ENCODE measurements around the gene CHD2. TPM values are rescaled to one million over a fixed set of nuclear protein-coding genes. Genes with fewer than 3 reads are reported as not detected.
A peak's percentile ranks its signal among the peaks of the same experiment; 100 is the strongest.
"Not testable (repeated sequence)": the region's sequence is repeated elsewhere in the genome, so short reads cannot be mapped to it uniquely, and the experiment has no call there.

Gene CHD2
- polyA plus RNA-seq, 2 donors = 25.8 to 32.8 TPM

GRCh38 chr15:93032515-93033206 lies 132.5 kb downstream of the CHD2 start:
- H3K4me1 ChIP-seq (ENCODE audit: control insufficient read depth in 2 of 2, insufficient read depth in 2 of 2, low read length in 1 of 2) = peaks cover 13 to 31% of the 10 kb centered on the region in 2 donors
- not testable (repeated sequence) for H3K27me3 ChIP-seq (ENCODE audit: control insufficient read depth in 1 of 2, insufficient read depth in 2 of 2, low read length in 2 of 2)
- 89 to 91% methylated on average over 20 to 21 of the region's 21 CpGs for WGBS, 2 donors

GRCh38 chr15:93033434-93034045 lies 133.4 kb downstream of the CHD2 start:
- peaks cover 9 to 26% of the 10 kb centered on the region in 2 donors for H3K4me1 ChIP-seq (ENCODE audit: control insufficient read depth in 2 of 2, insufficient read depth in 2 of 2, low read length in 1 of 2)
- H3K27ac ChIP-seq (ENCODE audit: low read depth in 2 of 2, low read length in 1 of 2) = no peak overlapping the region
- no peaks in the 10 kb centered on the region for H3K36me3 ChIP-seq (ENCODE audit: control insufficient read depth in 2 of 2, insufficient read depth in 2 of 2, low read length in 1 of 2)
- H3K4me3 ChIP-seq (ENCODE audit: low read depth in 1 of 2, low read length in 2 of 2) = no peak overlapping the region
- H3K27me3 ChIP-seq (ENCODE audit: control insufficient read depth in 1 of 2, insufficient read depth in 2 of 2, low read length in 2 of 2) = no peaks in the 10 kb centered on the region
- H3K9me3 ChIP-seq (ENCODE audit: control insufficient read depth in 2 of 2, insufficient read depth in 1 of 2, low read depth in 1 of 2, low read length in 1 of 2) = no peaks in the 10 kb centered on the region
- WGBS, 2 donors = 85 to 93% methylated on average over 14 of the region's 14 CpGs

More at GRCh38 chr15:93032515-93033206, 132.5 kb downstream of the CHD2 start:
- H3K27ac ChIP-seq (ENCODE audit: low read depth in 2 of 2, low read length in 1 of 2); H3K36me3 ChIP-seq (ENCODE audit: control insufficient read depth in 2 of 2, insufficient read depth in 2 of 2, low read length in 1 of 2); H3K4me3 ChIP-seq (ENCODE audit: low read depth in 1 of 2, low read length in 2 of 2); H3K9me3 ChIP-seq (ENCODE audit: control insufficient read depth in 2 of 2, insufficient read depth in 1 of 2, low read depth in 1 of 2, low read length in 1 of 2): not testable (repeated sequence)

GRCh38 chr15:93034512-93034911 lies 134.4 kb downstream of the CHD2 start:
- Histone ChIP-seq H3K9me3 (ENCODE audit: control insufficient read depth in 2 of 2, insufficient read depth in 1 of 2, low read depth in 1 of 2, low read length in 1 of 2) (no peaks in the 10 kb centered on the region), H3K36me3 (ENCODE audit: control insufficient read depth in 2 of 2, insufficient read depth in 2 of 2, low read length in 1 of 2) (no peaks in the 10 kb centered on the region), H3K4me3 (ENCODE audit: low read depth in 1 of 2, low read length in 2 of 2) (no peak overlapping the region), H3K27ac (ENCODE audit: low read depth in 2 of 2, low read length in 1 of 2) (no peak overlapping the region), H3K27me3 (ENCODE audit: control insufficient read depth in 1 of 2, insufficient read depth in 2 of 2, low read length in 2 of 2) (no peaks in the 10 kb centered on the region), H3K4me1 (ENCODE audit: control insufficient read depth in 2 of 2, insufficient read depth in 2 of 2, low read length in 1 of 2) (peaks cover 7 to 19% of the 10 kb centered on the region in 2 donors)
- 73 to 77% methylated on average over 7 of the region's 7 CpGs for WGBS, 2 donors

GRCh38 chr15:93035092-93035915 lies 135.2 kb downstream of the CHD2 start:
- 84 to 87% methylated on average over 18 of the region's 18 CpGs for WGBS, 2 donors
- H3K27me3 ChIP-seq (ENCODE audit: control insufficient read depth in 1 of 2, insufficient read depth in 2 of 2, low read length in 2 of 2) = no peaks in the 10 kb centered on the region
- peaks cover 7 to 14% of the 10 kb centered on the region in 2 donors for H3K4me1 ChIP-seq (ENCODE audit: control insufficient read depth in 2 of 2, insufficient read depth in 2 of 2, low read length in 1 of 2)
- no peaks in the 10 kb centered on the region for H3K9me3 ChIP-seq (ENCODE audit: control insufficient read depth in 2 of 2, insufficient read depth in 1 of 2, low read depth in 1 of 2, low read length in 1 of 2)
- no peaks in the 10 kb centered on the region for H3K36me3 ChIP-seq (ENCODE audit: control insufficient read depth in 2 of 2, insufficient read depth in 2 of 2, low read length in 1 of 2)
- no peak overlapping the region for H3K4me3 ChIP-seq (ENCODE audit: low read depth in 1 of 2, low read length in 2 of 2)
- H3K27ac ChIP-seq (ENCODE audit: low read depth in 2 of 2, low read length in 1 of 2) = no peak overlapping the region

GRCh38 chr15:93035953-93036810 lies 136.1 kb downstream of the CHD2 start:
- Histone ChIP-seq H3K4me1 (ENCODE audit: control insufficient read depth in 2 of 2, insufficient read depth in 2 of 2, low read length in 1 of 2) (peaks cover 10 to 12% of the 10 kb centered on the region in 2 donors), H3K27ac (ENCODE audit: low read depth in 2 of 2, low read length in 1 of 2) (no peak overlapping the region), H3K36me3 (ENCODE audit: control insufficient read depth in 2 of 2, insufficient read depth in 2 of 2, low read length in 1 of 2) (no peaks in the 10 kb centered on the region), H3K9me3 (ENCODE audit: control insufficient read depth in 2 of 2, insufficient read depth in 1 of 2, low read depth in 1 of 2, low read length in 1 of 2) (no peaks in the 10 kb centered on the region), H3K4me3 (ENCODE audit: low read depth in 1 of 2, low read length in 2 of 2) (no peak overlapping the region), H3K27me3 (ENCODE audit: control insufficient read depth in 1 of 2, insufficient read depth in 2 of 2, low read length in 2 of 2) (no peaks in the 10 kb centered on the region)
- WGBS, 2 donors = 60 to 64% methylated on average over 32 of the region's 32 CpGs

GRCh38 chr15:93036951-93037819 lies 137.1 kb downstream of the CHD2 start:
- H3K27me3 ChIP-seq (ENCODE audit: control insufficient read depth in 1 of 2, insufficient read depth in 2 of 2, low read length in 2 of 2) = no peaks in the 10 kb centered on the region
- no peaks in the 10 kb centered on the region for H3K9me3 ChIP-seq (ENCODE audit: control insufficient read depth in 2 of 2, insufficient read depth in 1 of 2, low read depth in 1 of 2, low read length in 1 of 2)
- peak overlapping the region; percentile 23 to 71 for H3K27ac ChIP-seq (ENCODE audit: low read depth in 2 of 2, low read length in 1 of 2)
- WGBS, 2 donors = 67 to 71% methylated on average over 29 of the region's 29 CpGs
- no peak overlapping the region for H3K4me3 ChIP-seq (ENCODE audit: low read depth in 1 of 2, low read length in 2 of 2)
- no peaks in the 10 kb centered on the region for H3K36me3 ChIP-seq (ENCODE audit: control insufficient read depth in 2 of 2, insufficient read depth in 2 of 2, low read length in 1 of 2)
- peaks cover 10 to 13% of the 10 kb centered on the region in 2 donors for H3K4me1 ChIP-seq (ENCODE audit: control insufficient read depth in 2 of 2, insufficient read depth in 2 of 2, low read length in 1 of 2)

- Histone ChIP-seq H3K4me3 (ENCODE audit: low read depth in 1 of 2, low read length in 2 of 2) (no peak overlapping the region), H3K9me3 (ENCODE audit: control insufficient read depth in 2 of 2, insufficient read depth in 1 of 2, low read depth in 1 of 2, low read length in 1 of 2) (no peaks in the 10 kb centered on the region), H3K27ac (ENCODE audit: low read depth in 2 of 2, low read length in 1 of 2) (peak overlapping the region; percentile 23 to 71), H3K36me3 (ENCODE audit: control insufficient read depth in 2 of 2, insufficient read depth in 2 of 2, low read length in 1 of 2) (peaks cover 0 to 5% of the 10 kb centered on the region in 2 donors), H3K4me1 (ENCODE audit: control insufficient read depth in 2 of 2, insufficient read depth in 2 of 2, low read length in 1 of 2) (peaks cover 10 to 17% of the 10 kb centered on the region in 2 donors), H3K27me3 (ENCODE audit: control insufficient read depth in 1 of 2, insufficient read depth in 2 of 2, low read length in 2 of 2) (no peaks in the 10 kb centered on the region)
- 67 to 75% methylated on average over 20 of the region's 20 CpGs for WGBS, 2 donors
These were observed 137.9 kb downstream of the CHD2 start for GRCh38 chr15:93037820-93038705.
